ENCODE results near the gene NNAT. TPM values are rescaled to one million over a fixed set of nuclear protein-coding genes. Genes with fewer than 3 reads are reported as not detected.

Gene NNAT
- total and polyA plus RNA-seq, 4 donors = 0.09 to 0.24 TPM; not detected in 2

GRCh38 chr20:37477041-37477440 is 44.0 kb upstream of the NNAT start:
- no peaks in the 10 kb centered on the region for H3K4me1 ChIP-seq (ENCODE audit: control insufficient read depth in 4 of 4, insufficient read depth in 4 of 4, low read length in 3 of 4)
- H3K27ac ChIP-seq (ENCODE audit: low read depth in 1 of 2, low read length in 2 of 2) = no peak overlapping the region
- peaks cover 0 to 3% (median 0%) of the 10 kb centered on the region in 4 donors for H3K27me3 ChIP-seq (ENCODE audit: control insufficient read depth in 4 of 4, insufficient read depth in 4 of 4, low read length in 3 of 4)
- H3K36me3 ChIP-seq (ENCODE audit: control insufficient read depth in 4 of 4, insufficient read depth in 3 of 4, low read depth in 1 of 4, low read length in 3 of 4) = no peaks in the 10 kb centered on the region
- no peaks in the 10 kb centered on the region for H3K9me3 ChIP-seq (ENCODE audit: control insufficient read depth in 4 of 4, low read length in 3 of 4)
- WGBS = 54% methylated on average over 3 of the region's 3 CpGs
- no peak for DNase-seq (ENCODE audit: low spot score)
- H3K4me3 ChIP-seq (ENCODE audit: low read depth in 1 of 3, low read length in 3 of 3) = no peak overlapping the region
- TF ChIP-seq JUND (IDR thresholded peaks at IDR 0.05) (no peak), FOXA1 (IDR thresholded peaks at IDR 0.05) (no peak), ATF3 (IDR thresholded peaks at IDR 0.05) (no peak), FOXA2 (IDR thresholded peaks at IDR 0.05) (no peak), HNF4A (conservative IDR thresholded peaks at IDR 0.05) (no peak), RXRA (IDR thresholded peaks at IDR 0.05) (no peak), NR2F2 (IDR thresholded peaks at IDR 0.05) (no peak), MAX (IDR thresholded peaks at IDR 0.05) (no peak), SP1 (IDR thresholded peaks at IDR 0.05) (no peak), GABPA (IDR thresholded peaks at IDR 0.05 in 1 of 2, conservative IDR thresholded peaks at IDR 0.05 in 1 of 2) (no peak), RAD21 (IDR thresholded peaks at IDR 0.05) (no peak), HNF4G (IDR thresholded peaks at IDR 0.05) (no peak), YY1 (IDR thresholded peaks at IDR 0.05) (no peak), EGR1 (IDR thresholded peaks at IDR 0.05; ENCODE audit: low read depth in 2 of 2) (no peak)
- TF ChIP-seq, protein P1, sequence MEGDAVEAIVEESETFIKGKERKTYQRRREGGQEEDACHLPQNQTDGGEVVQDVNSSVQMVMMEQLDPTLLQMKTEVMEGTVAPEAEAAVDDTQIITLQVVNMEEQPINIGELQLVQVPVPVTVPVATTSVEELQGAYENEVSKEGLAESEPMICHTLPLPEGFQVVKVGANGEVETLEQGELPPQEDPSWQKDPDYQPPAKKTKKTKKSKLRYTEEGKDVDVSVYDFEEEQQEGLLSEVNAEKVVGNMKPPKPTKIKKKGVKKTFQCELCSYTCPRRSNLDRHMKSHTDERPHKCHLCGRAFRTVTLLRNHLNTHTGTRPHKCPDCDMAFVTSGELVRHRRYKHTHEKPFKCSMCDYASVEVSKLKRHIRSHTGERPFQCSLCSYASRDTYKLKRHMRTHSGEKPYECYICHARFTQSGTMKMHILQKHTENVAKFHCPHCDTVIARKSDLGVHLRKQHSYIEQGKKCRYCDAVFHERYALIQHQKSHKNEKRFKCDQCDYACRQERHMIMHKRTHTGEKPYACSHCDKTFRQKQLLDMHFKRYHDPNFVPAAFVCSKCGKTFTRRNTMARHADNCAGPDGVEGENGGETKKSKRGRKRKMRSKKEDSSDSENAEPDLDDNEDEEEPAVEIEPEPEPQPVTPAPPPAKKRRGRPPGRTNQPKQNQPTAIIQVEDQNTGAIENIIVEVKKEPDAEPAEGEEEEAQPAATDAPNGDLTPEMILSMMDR (IDR thresholded peaks at IDR 0.05; ENCODE audit: low read depth, low read length, missing input control) = no peak
- TF ChIP-seq, protein P2, sequence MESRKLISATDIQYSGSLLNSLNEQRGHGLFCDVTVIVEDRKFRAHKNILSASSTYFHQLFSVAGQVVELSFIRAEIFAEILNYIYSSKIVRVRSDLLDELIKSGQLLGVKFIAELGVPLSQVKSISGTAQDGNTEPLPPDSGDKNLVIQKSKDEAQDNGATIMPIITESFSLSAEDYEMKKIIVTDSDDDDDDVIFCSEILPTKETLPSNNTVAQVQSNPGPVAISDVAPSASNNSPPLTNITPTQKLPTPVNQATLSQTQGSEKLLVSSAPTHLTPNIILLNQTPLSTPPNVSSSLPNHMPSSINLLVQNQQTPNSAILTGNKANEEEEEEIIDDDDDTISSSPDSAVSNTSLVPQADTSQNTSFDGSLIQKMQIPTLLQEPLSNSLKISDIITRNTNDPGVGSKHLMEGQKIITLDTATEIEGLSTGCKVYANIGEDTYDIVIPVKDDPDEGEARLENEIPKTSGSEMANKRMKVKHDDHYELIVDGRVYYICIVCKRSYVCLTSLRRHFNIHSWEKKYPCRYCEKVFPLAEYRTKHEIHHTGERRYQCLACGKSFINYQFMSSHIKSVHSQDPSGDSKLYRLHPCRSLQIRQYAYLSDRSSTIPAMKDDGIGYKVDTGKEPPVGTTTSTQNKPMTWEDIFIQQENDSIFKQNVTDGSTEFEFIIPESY (IDR thresholded peaks at IDR 0.05) = no peak
- TF ChIP-seq, protein P3, sequence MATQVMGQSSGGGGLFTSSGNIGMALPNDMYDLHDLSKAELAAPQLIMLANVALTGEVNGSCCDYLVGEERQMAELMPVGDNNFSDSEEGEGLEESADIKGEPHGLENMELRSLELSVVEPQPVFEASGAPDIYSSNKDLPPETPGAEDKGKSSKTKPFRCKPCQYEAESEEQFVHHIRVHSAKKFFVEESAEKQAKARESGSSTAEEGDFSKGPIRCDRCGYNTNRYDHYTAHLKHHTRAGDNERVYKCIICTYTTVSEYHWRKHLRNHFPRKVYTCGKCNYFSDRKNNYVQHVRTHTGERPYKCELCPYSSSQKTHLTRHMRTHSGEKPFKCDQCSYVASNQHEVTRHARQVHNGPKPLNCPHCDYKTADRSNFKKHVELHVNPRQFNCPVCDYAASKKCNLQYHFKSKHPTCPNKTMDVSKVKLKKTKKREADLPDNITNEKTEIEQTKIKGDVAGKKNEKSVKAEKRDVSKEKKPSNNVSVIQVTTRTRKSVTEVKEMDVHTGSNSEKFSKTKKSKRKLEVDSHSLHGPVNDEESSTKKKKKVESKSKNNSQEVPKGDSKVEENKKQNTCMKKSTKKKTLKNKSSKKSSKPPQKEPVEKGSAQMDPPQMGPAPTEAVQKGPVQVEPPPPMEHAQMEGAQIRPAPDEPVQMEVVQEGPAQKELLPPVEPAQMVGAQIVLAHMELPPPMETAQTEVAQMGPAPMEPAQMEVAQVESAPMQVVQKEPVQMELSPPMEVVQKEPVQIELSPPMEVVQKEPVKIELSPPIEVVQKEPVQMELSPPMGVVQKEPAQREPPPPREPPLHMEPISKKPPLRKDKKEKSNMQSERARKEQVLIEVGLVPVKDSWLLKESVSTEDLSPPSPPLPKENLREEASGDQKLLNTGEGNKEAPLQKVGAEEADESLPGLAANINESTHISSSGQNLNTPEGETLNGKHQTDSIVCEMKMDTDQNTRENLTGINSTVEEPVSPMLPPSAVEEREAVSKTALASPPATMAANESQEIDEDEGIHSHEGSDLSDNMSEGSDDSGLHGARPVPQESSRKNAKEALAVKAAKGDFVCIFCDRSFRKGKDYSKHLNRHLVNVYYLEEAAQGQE (IDR thresholded peaks at IDR 0.05) = no peak
- no peak overlapping the region for H3K9ac ChIP-seq (ENCODE audit: low read depth in 1 of 2, low read length in 2 of 2)

- Histone ChIP-seq H3K9me3 (ENCODE audit: control insufficient read depth in 4 of 4, low read length in 3 of 4) (no peaks in the 10 kb centered on the region), H3K4me3 (ENCODE audit: low read depth in 1 of 3, low read length in 3 of 3) (no peak overlapping the region), H3K4me1 (ENCODE audit: control insufficient read depth in 4 of 4, insufficient read depth in 4 of 4, low read length in 3 of 4) (no peaks in the 10 kb centered on the region), H3K36me3 (ENCODE audit: control insufficient read depth in 4 of 4, insufficient read depth in 3 of 4, low read depth in 1 of 4, low read length in 3 of 4) (no peaks in the 10 kb centered on the region), H3K9ac (ENCODE audit: low read depth in 1 of 2, low read length in 2 of 2) (no peak overlapping the region), H3K27ac (ENCODE audit: low read depth in 1 of 2, low read length in 2 of 2) (no peak overlapping the region), H3K27me3 (ENCODE audit: control insufficient read depth in 4 of 4, insufficient read depth in 4 of 4, low read length in 3 of 4) (peaks cover 0 to 3% (median 0%) of the 10 kb centered on the region in 4 donors)
- no peak for DNase-seq (ENCODE audit: low spot score)
- WGBS = 75% methylated on average over 6 of the region's 6 CpGs
- TF ChIP-seq JUND (IDR thresholded peaks at IDR 0.05) (no peak), TAF1 (conservative IDR thresholded peaks at IDR 0.05) (no peak), SP1 (IDR thresholded peaks at IDR 0.05) (no peak), ATF3 (IDR thresholded peaks at IDR 0.05) (no peak), FOXA1 (IDR thresholded peaks at IDR 0.05) (no peak), NR2F2 (IDR thresholded peaks at IDR 0.05) (no peak), HNF4A (conservative IDR thresholded peaks at IDR 0.05) (no peak), RXRA (IDR thresholded peaks at IDR 0.05) (no peak), FOXA2 (IDR thresholded peaks at IDR 0.05) (no peak), GABPA (IDR thresholded peaks at IDR 0.05 in 1 of 2, conservative IDR thresholded peaks at IDR 0.05 in 1 of 2) (no peak), EGR1 (IDR thresholded peaks at IDR 0.05; ENCODE audit: low read depth in 2 of 2) (no peak), YY1 (IDR thresholded peaks at IDR 0.05) (no peak), RAD21 (IDR thresholded peaks at IDR 0.05) (no peak)
- TF ChIP-seq, protein P1 (IDR thresholded peaks at IDR 0.05; ENCODE audit: low read depth, low read length, missing input control) = no peak
- TF ChIP-seq, protein P2 (IDR thresholded peaks at IDR 0.05) = no peak
Measured at GRCh38 chr20:37479266-37479665, 41.8 kb upstream of the NNAT start.
